ENCODE results near the gene C2orf92. TPM values are rescaled to one million over a fixed set of nuclear protein-coding genes. Genes with fewer than 3 reads are reported as not detected.

C2orf92 gene
- polyA plus RNA-seq, 2 of the 4 experiments (the other 2 are of a cell fraction), result 1.1 to 2.7 TPM

- no peaks in the 10 kb centered on the region for H3K4me1 ChIP-seq
- H3K9me3 ChIP-seq, result peaks cover 15% of the 10 kb centered on the region
- H3K4me3 ChIP-seq, result no peak overlapping the region
- TF ChIP-seq JUN (IDR thresholded peaks at IDR 0.05) (no peak), HES2 (IDR thresholded peaks at IDR 0.05) (no peak), REST (IDR thresholded peaks at IDR 0.05) (no peak), TFCP2L1 (CRISPR knock-in tag; IDR thresholded peaks at IDR 0.05) (no peak), CEBPB (IDR thresholded peaks at IDR 0.05) (no peak), EHF (CRISPR knock-in tag; IDR thresholded peaks at IDR 0.05) (no peak), ZFP36 (IDR thresholded peaks at IDR 0.05; ENCODE audit: borderline replicate concordance, partially characterized antibody) (no peak), MAFK (IDR thresholded peaks at IDR 0.05; ENCODE audit: partially characterized antibody) (no peak), EP300 (IDR thresholded peaks at IDR 0.05) (no peak), ZSCAN20 (CRISPR knock-in tag; IDR thresholded peaks at IDR 0.05) (no peak), POLR2AphosphoS2 (conservative IDR thresholded peaks at IDR 0.05; ENCODE audit: low read length) (no peak), MAZ (IDR thresholded peaks at IDR 0.05; ENCODE audit: borderline replicate concordance, low read depth, low read length) (no peak), ZNF302 (CRISPR knock-in tag; IDR thresholded peaks at IDR 0.05) (no peak), RNF2 (IDR thresholded peaks at IDR 0.05; ENCODE audit: borderline replicate concordance, low read depth) (no peak), JUNB (IDR thresholded peaks at IDR 0.05) (no peak), RAD21 (conservative IDR thresholded peaks at IDR 0.05 in 1 of 2, IDR thresholded peaks at IDR 0.05 in 1 of 2) (no peak)
- no peak overlapping the region for H3K4me2 ChIP-seq
- DNase-seq (ENCODE audit: low read depth in 1 of 2, low spot score in 1 of 2) (no peak), ATAC-seq (no peak), FAIRE-seq (no peak)
- ChIA-PET CTCF (interaction anchor here (1.0 to 1.8 kb wide), 4 partner anchors 9 to 63 kb away, joined by 4 to 6 read pairs (median 4); partner anchors contain the start of gene ACTR1B), POLR2A (interaction anchor here (1.5 kb wide), 1 partner anchor 10 kb away, joined by 5 read pairs; the partner anchor contains the start of gene ACTR1B)
- WGBS (ENCODE audit: missing lambda C conversion rate), result 92% methylated on average over 1 of the region's 1 CpG
- no peak overlapping the region for H3K27ac ChIP-seq
Measured at GRCh38 chr2:97653874-97654273, 15.6 kb upstream of the C2orf92 start.

GRCh38 chr2:97654309-97654708, 15.2 kb upstream of the C2orf92 start:
- Histone ChIP-seq H3K4me3 (no peak overlapping the region), H3K4me2 (no peak overlapping the region), H3K4me1 (no peaks in the 10 kb centered on the region), H3K27ac (no peak overlapping the region), H3K9me3 (peaks cover 15% of the 10 kb centered on the region)
- no peak for ATAC-seq
- 94% methylated on average over 5 of the region's 5 CpGs for WGBS (ENCODE audit: missing lambda C conversion rate)
- TF ChIP-seq HMGXB4 (CRISPR knock-in tag; IDR thresholded peaks at IDR 0.05; ENCODE audit: borderline replicate concordance), result no peak
- ChIA-PET CTCF (interaction anchor here (1.0 to 1.8 kb wide), 4 partner anchors 8 to 64 kb away, joined by 4 to 6 read pairs (median 4); partner anchors contain the start of gene ACTR1B), POLR2A (interaction anchor here (1.5 kb wide), 1 partner anchor 10 kb away, joined by 5 read pairs; the partner anchor contains the start of gene ACTR1B)
- no peak for FAIRE-seq
- DNase-seq (ENCODE audit: low read depth in 1 of 2, low spot score in 1 of 2), result no peak

GRCh38 chr2:97654791-97655190, 14.7 kb upstream of the C2orf92 start:
- ATAC-seq, result no peak
- TF ChIP-seq FOSB (CRISPR knock-in tag; IDR thresholded peaks at IDR 0.05) (no peak), RAD21 (conservative IDR thresholded peaks at IDR 0.05 in 1 of 2, IDR thresholded peaks at IDR 0.05 in 1 of 2) (no peak), ESRRA (IDR thresholded peaks at IDR 0.05; ENCODE audit: borderline replicate concordance, low read length) (no peak), MAX (IDR thresholded peaks at IDR 0.05) (no peak), USF2 (IDR thresholded peaks at IDR 0.05) (no peak), HOXA7 (CRISPR knock-in tag; IDR thresholded peaks at IDR 0.05) (no peak), MAZ (IDR thresholded peaks at IDR 0.05; ENCODE audit: borderline replicate concordance, low read depth, low read length) (no peak), EHF (CRISPR knock-in tag; IDR thresholded peaks at IDR 0.05) (no peak), PHF8 (IDR thresholded peaks at IDR 0.05; ENCODE audit: borderline replicate concordance, low read depth) (no peak), RCOR1 (IDR thresholded peaks at IDR 0.05; ENCODE audit: low read depth, low read length) (no peak), CHD4 (IDR thresholded peaks at IDR 0.05; ENCODE audit: borderline replicate concordance) (no peak), FOXS1 (CRISPR knock-in tag; IDR thresholded peaks at IDR 0.05) (no peak), JUNB (IDR thresholded peaks at IDR 0.05) (no peak), HES2 (IDR thresholded peaks at IDR 0.05) (no peak), MYC (IDR thresholded peaks at IDR 0.05; ENCODE audit: borderline replicate concordance, low read length) (no peak)

More at GRCh38 chr2:97654791-97655190, 14.7 kb upstream of the C2orf92 start:
- CTCF ChIA-PET, result interaction anchor here (1.0 to 1.8 kb wide), 2 partner anchors 10 to 43 kb away, joined by 5 to 6 read pairs; partner anchors contain the start of gene ACTR1B
- no peaks in the 10 kb centered on the region for H3K4me1 ChIP-seq
- H3K27ac ChIP-seq, result no peak overlapping the region
- H3K9me3 ChIP-seq, result peaks cover 15% of the 10 kb centered on the region
- DNase-seq (ENCODE audit: low read depth in 1 of 2, low spot score in 1 of 2) (no peak), FAIRE-seq (no peak)
- no peak overlapping the region for H3K4me2 ChIP-seq
- H3K4me3 ChIP-seq, result no peak overlapping the region
- POLR2A ChIA-PET, result no interaction called here
- 91% methylated on average over 2 of the region's 2 CpGs for WGBS (ENCODE audit: missing lambda C conversion rate)
